WTC11 (cell line): ENCODE measurements around the gene CBX7. TPM values are rescaled to one million over a fixed set of nuclear protein-coding genes. Genes with fewer than 3 reads are reported as not detected.
"Not testable (repeated sequence)": the region's sequence is repeated elsewhere in the genome, so short reads cannot be mapped to it uniquely, and the experiment has no call there.

Experiments
- ATAC-seq: fragments of 200-7000 bp; cut with Tn5 transposase; 2 replicates; pipeline ENCODE4 v1.10.0; 2021; ENCODE audit warnings: mild to moderate bottlenecking, moderate library complexity
- CTCF ChIA-PET: fragments of 300-600 bp; sonication (Branson Sonifier 250); formaldehyde crosslinking; loops from one replicate; lab custom pipeline; 2021; ENCODE audit warnings: antibody characterized with exemption; lab: Charles Lee
- POLR2A ChIA-PET: fragments of 350-600 bp; sonication (Branson Sonifier 250); formaldehyde crosslinking; loops from one replicate; lab custom pipeline; 2021; ENCODE audit warnings: antibody characterized with exemption; lab: Charles Lee
- DNase-seq: peaks from one replicate; pipeline ENCODE4 v3.0.0; 2021; ENCODE audit warnings: low spot score
- H3K27ac Mint-ChIP-seq: 2 replicates; pipeline ENCODE4 v1.8.0; 2021; ENCODE audit warnings: mixed read lengths
- H3K27me3 Mint-ChIP-seq: 2 replicates; pipeline ENCODE4 v1.8.0; 2021; ENCODE audit warnings: low read depth, mild to moderate bottlenecking, moderate library complexity, mixed read lengths
- H3K36me3 Mint-ChIP-seq: 2 replicates; pipeline ENCODE4 v1.8.0; 2021; ENCODE audit warnings: mixed read lengths
- H3K4me1 Mint-ChIP-seq: 2 replicates; pipeline ENCODE4 v1.8.0; 2022; ENCODE audit warnings: mixed read lengths
- H3K4me3 Mint-ChIP-seq: 2 replicates; pipeline ENCODE4 v1.8.0; 2021; ENCODE audit warnings: mild to moderate bottlenecking, moderate library complexity, mixed read lengths
- H3K9me3 Mint-ChIP-seq: 2 replicates; pipeline ENCODE4 v1.8.0; 2021; ENCODE audit warnings: mixed read lengths
- CBFB ChIP-seq: sonication (generic); formaldehyde crosslinking; IDR thresholded peaks from 2 replicates; pipeline ENCODE4 v1.8.1; 2022; ENCODE audit warnings: mild to moderate bottlenecking, low read depth, missing genetic modification reagents
- CREB1 ChIP-seq: sonication (generic); formaldehyde crosslinking; IDR thresholded peaks from 2 replicates; pipeline ENCODE4 v1.8.0; 2023; ENCODE audit warnings: mild to moderate bottlenecking, missing genetic modification reagents
- ETV6 ChIP-seq: sonication (generic); formaldehyde crosslinking; IDR thresholded peaks from 2 replicates; pipeline ENCODE4 v1.8.1; 2022; ENCODE audit warnings: mild to moderate bottlenecking, missing genetic modification reagents
- FOXP1 ChIP-seq: sonication (generic); formaldehyde crosslinking; IDR thresholded peaks from 2 replicates; pipeline ENCODE4 v1.8.0; 2022; ENCODE audit warnings: missing genetic modification reagents, mild to moderate bottlenecking, moderate library complexity, borderline replicate concordance
- GTF2I ChIP-seq: fragments of 250-450 bp; sonication (Bioruptor Pico); conservative IDR thresholded peaks from 2 replicates; pipeline ENCODE4 v1.4.0; 2021; ENCODE audit warnings: mild to moderate bottlenecking
- NFE2L1 ChIP-seq: sonication (generic); formaldehyde crosslinking; IDR thresholded peaks from 2 replicates; pipeline ENCODE4 v1.8.1; 2023; ENCODE audit warnings: missing genetic modification reagents
- OVOL2 ChIP-seq: fragments of 250-450 bp; sonication (Bioruptor Pico); IDR thresholded peaks from 2 replicates; pipeline ENCODE4 v1.9.0; 2021; ENCODE audit warnings: mild to moderate bottlenecking, borderline replicate concordance
- SMAD3 ChIP-seq: sonication (generic); formaldehyde crosslinking; IDR thresholded peaks from 2 replicates; pipeline ENCODE4 v1.8.0; 2022; ENCODE audit warnings: missing genetic modification reagents, mild to moderate bottlenecking, borderline replicate concordance
- SMAD4 ChIP-seq: sonication (generic); formaldehyde crosslinking; IDR thresholded peaks from 2 replicates; pipeline ENCODE4 v1.8.0; 2022; ENCODE audit warnings: mild to moderate bottlenecking, missing genetic modification reagents
- SOX15 ChIP-seq: fragments of 250-450 bp; sonication (Bioruptor Pico); IDR thresholded peaks from 2 replicates; pipeline ENCODE4 v1.9.0; 2021; ENCODE audit warnings: mild to moderate bottlenecking
- SP1 ChIP-seq: sonication (generic); formaldehyde crosslinking; conservative IDR thresholded peaks from 2 replicates; pipeline ENCODE4 v1.8.1; 2022; ENCODE audit warnings: missing genetic modification reagents
- ZNF138 ChIP-seq: sonication (generic); formaldehyde crosslinking; conservative IDR thresholded peaks from 2 replicates; pipeline ENCODE4 v1.8.1; 2022; ENCODE audit warnings: mild to moderate bottlenecking, moderate library complexity, missing genetic modification reagents
- ZNF263 ChIP-seq: sonication (generic); formaldehyde crosslinking; IDR thresholded peaks from 2 replicates; pipeline ENCODE4 v1.8.1; 2022; ENCODE audit warnings: low read depth, mild to moderate bottlenecking, moderate library complexity, missing genetic modification reagents
- total RNA-seq: library from RNA; stranded (reverse); gene quantifications from 3 replicates; pipeline ENCODE4 v1.2.3, GENCODE V29; 2021
- TF ChIP-seq, protein P1 (sequence below): sonication (generic); formaldehyde crosslinking; IDR thresholded peaks from 2 replicates; pipeline ENCODE4 v1.8.0; 2022; ENCODE audit warnings: mild to moderate bottlenecking, missing genetic modification reagents
- TF ChIP-seq, protein P2 (sequence below): sonication (generic); formaldehyde crosslinking; IDR thresholded peaks from 2 replicates; pipeline ENCODE4 v1.8.1; 2022; ENCODE audit warnings: mild to moderate bottlenecking, missing genetic modification reagents, moderate library complexity, borderline replicate concordance
- TF ChIP-seq, protein P3 (sequence below): sonication (generic); formaldehyde crosslinking; IDR thresholded peaks from 2 replicates; pipeline ENCODE4 v1.8.0; 2023; ENCODE audit warnings: mild to moderate bottlenecking, missing genetic modification reagents
- TF ChIP-seq, protein P4 (sequence below): fragments of 200-600 bp; IDR thresholded peaks from 2 replicates; pipeline ENCODE4 v1.8.0; 2022; ENCODE audit warnings: antibody characterized with exemption
- TF ChIP-seq, protein P5 (sequence below): sonication (generic); formaldehyde crosslinking; IDR thresholded peaks from 2 replicates; pipeline ENCODE4 v1.8.1; 2023; ENCODE audit warnings: mild to moderate bottlenecking, missing genetic modification reagents

The CBX7 gene
- total RNA-seq, 1 experiment from 2014 or later, result 10.6 TPM

DNA sequence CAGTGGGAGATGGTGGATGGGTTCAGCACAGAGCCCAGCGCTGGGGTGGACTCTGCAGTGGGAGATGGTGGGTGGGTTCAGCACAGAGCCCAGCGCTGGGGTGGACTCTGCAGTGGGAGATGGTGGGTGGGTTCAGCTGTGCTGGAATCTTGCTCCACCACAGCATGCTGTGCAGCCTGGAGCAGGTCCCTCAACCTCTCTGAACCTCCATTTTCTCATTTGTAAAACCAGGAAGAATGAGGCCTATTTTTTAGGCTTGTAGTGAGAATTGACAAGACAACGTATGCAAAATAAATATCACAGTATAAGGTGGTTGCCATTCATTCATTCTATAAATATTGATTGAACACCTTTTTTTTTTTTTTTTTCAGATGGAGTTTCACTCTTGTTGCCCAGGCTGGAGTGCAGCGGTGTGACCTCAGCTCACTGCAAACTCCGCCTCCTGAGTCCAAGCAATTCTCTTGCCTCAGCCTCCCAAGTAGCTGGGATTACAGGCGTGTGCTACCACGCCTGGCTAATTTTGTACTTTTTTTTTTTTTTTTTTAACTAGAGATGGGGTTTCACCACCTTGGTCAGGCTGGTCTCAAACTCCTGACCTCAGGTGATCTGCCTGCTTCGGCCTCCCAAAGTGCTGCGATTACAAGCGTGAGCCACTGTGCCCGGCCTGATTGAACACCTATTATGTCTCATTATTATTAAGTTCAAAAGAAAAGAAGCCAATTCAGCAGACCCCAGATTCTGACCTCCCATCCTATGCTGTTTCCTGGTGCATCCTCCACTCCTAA, 20.0 kb upstream of the CBX7 start:
- Mint-ChIP-seq H3K4me1 (peaks cover 74% of the 10 kb centered on the region), H3K27ac (peak overlapping the region; percentile 100)
- ChIA-PET CTCF (interaction anchor here (0.6 to 4.4 kb wide), 9 partner anchors 38 to 404 kb away, joined by 3 to 66 read pairs (median 4); no protein-coding TSS in a partner anchor), POLR2A (interaction anchor here (1.3 to 6.2 kb wide), 3 partner anchors 41 to 138 kb away, joined by 6 to 45 read pairs (median 14); no protein-coding TSS in a partner anchor)
- ATAC-seq, H3K36me3 Mint-ChIP-seq, H3K9me3 Mint-ChIP-seq, H3K4me3 Mint-ChIP-seq, DNase-seq, H3K27me3 Mint-ChIP-seq: not testable (repeated sequence)
- TF ChIP-seq, protein P1, sequence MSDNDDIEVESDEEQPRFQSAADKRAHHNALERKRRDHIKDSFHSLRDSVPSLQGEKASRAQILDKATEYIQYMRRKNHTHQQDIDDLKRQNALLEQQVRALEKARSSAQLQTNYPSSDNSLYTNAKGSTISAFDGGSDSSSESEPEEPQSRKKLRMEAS, result 0 out of 2 replicates have a peak, but pooled peaks have one; percentile 38

DNA sequence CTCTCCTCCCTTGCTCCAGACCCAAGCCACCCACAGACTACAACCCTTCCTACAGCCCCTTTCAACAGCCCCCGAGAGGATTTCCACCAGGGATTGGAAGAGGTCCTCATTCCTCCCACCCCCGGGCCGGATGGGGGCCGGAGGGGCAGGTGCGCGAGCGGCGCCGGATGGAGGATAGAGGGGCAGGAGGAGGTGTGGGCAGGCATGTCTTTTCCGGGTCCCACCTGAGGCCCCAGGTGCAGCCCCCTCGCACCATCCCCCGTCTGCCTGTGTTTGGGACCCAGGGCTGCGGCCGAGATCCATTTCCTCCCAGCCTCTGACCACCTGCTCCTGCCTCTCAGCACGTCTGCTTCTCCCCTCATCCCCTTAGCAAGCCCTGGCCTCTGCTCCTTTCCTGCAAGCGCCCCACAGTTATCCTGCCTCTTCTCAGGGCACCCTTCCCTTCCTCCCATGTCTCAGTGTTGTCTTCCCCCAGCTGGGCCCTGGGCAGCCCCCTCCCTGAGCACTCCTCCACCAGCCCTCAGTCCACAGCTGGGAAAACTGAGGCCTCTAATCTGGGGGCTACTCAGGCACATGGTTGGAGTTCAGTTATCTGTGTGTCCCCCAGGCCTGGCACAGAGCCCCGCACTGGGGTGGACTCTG, 19.3 kb upstream of the CBX7 start:
- ATAC-seq (no peak), DNase-seq (peak; percentile 57)
- peak overlapping the region; percentile 96 for H3K27ac Mint-ChIP-seq
- CTCF ChIA-PET, result interaction anchor here (0.6 to 4.4 kb wide), 38 partner anchors 8 to 357 kb away, joined by 3 to 66 read pairs (median 4); partner anchors contain the start of genes CBX7, PDGFB and RPL3
- H3K4me1 Mint-ChIP-seq, result peaks cover 68% of the 10 kb centered on the region
- H3K4me3 Mint-ChIP-seq, result no peak overlapping the region
- POLR2A ChIA-PET, result interaction anchor here (0.9 to 6.2 kb wide), 8 partner anchors 12 to 148 kb away, joined by 3 to 45 read pairs (median 6); partner anchors contain the start of gene RPL3
- no peaks in the 10 kb centered on the region for H3K27me3 Mint-ChIP-seq
- TF ChIP-seq GTF2I (CRISPR knock-in tag) (no peak), ZNF138 (CRISPR knock-in tag) (0 out of 2 replicates have a peak, but pooled peaks have one; percentile 24), ZNF263 (0 out of 2 replicates have a peak, but pooled peaks have one; percentile 23), SOX15 (no peak), CREB1 (CRISPR knock-in tag) (no peak), SMAD3 (CRISPR knock-in tag) (no peak), OVOL2 (CRISPR knock-in tag) (no peak)
- TF ChIP-seq, protein P2, sequence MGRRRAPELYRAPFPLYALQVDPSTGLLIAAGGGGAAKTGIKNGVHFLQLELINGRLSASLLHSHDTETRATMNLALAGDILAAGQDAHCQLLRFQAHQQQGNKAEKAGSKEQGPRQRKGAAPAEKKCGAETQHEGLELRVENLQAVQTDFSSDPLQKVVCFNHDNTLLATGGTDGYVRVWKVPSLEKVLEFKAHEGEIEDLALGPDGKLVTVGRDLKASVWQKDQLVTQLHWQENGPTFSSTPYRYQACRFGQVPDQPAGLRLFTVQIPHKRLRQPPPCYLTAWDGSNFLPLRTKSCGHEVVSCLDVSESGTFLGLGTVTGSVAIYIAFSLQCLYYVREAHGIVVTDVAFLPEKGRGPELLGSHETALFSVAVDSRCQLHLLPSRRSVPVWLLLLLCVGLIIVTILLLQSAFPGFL, result no peak
- TF ChIP-seq, protein P3, sequence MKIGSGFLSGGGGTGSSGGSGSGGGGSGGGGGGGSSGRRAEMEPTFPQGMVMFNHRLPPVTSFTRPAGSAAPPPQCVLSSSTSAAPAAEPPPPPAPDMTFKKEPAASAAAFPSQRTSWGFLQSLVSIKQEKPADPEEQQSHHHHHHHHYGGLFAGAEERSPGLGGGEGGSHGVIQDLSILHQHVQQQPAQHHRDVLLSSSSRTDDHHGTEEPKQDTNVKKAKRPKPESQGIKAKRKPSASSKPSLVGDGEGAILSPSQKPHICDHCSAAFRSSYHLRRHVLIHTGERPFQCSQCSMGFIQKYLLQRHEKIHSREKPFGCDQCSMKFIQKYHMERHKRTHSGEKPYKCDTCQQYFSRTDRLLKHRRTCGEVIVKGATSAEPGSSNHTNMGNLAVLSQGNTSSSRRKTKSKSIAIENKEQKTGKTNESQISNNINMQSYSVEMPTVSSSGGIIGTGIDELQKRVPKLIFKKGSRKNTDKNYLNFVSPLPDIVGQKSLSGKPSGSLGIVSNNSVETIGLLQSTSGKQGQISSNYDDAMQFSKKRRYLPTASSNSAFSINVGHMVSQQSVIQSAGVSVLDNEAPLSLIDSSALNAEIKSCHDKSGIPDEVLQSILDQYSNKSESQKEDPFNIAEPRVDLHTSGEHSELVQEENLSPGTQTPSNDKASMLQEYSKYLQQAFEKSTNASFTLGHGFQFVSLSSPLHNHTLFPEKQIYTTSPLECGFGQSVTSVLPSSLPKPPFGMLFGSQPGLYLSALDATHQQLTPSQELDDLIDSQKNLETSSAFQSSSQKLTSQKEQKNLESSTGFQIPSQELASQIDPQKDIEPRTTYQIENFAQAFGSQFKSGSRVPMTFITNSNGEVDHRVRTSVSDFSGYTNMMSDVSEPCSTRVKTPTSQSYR, result 0 out of 2 replicates have a peak, but pooled peaks have one; percentile 62
- H3K9me3 Mint-ChIP-seq, result no peaks in the 10 kb centered on the region
- H3K36me3 Mint-ChIP-seq, result no peaks in the 10 kb centered on the region

DNA sequence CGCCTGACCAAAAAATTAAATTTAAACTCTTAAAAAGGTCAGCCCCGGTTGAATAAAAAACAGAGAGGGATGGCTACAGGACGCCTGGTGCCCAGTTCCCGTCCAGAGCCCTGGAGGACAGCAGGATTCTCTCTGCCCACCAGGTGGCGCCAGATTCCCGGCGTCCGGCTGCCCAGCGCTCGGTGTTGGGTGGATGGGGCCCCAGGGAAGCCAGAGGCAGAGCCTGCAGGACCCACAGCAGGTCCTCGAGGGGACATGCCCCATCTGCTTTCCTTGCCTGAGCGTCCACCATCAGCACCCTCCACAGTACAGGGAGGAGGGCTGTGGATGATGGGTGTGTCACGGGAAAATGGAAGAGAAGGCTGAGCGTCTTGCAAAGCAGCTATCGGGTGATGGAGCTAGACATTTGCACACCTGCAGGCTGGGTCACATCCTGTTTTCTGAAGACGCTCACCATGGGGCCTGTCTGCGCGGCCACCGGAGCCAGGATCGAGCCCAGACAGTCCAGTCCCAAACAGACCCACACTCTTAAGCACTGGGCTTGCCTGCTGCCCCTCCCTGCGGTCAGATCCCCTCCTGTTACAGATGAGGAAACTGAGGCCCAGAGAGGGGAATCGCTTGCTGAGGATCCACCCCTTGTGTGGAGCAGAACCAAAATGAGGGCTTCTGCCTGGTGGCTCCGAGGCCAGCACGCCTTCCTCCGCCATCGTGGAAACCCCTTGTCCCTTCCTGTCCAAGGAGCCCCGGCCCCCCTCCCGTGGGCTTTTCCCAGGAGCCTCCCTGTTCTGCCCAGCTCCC, 18.5 kb upstream of the CBX7 start:
- ChIA-PET POLR2A (interaction anchor here (0.9 to 6.2 kb wide), 9 partner anchors 13 to 148 kb away, joined by 3 to 45 read pairs (median 4); partner anchors contain the start of gene RPL3), CTCF (interaction anchor here (0.6 to 4.4 kb wide), 40 partner anchors 8 to 358 kb away, joined by 3 to 66 read pairs (median 4); partner anchors contain the start of genes CBX7, PDGFB and RPL3)
- ATAC-seq, result peak; percentile 43
- Mint-ChIP-seq H3K36me3 (no peaks in the 10 kb centered on the region), H3K4me1 (peaks cover 63% of the 10 kb centered on the region), H3K9me3 (peaks cover 3% of the 10 kb centered on the region; the same call in 1 of the 2 replicates), H3K27ac (peak overlapping the region; percentile 92), H3K27me3 (no peaks in the 10 kb centered on the region), H3K4me3 (no peak overlapping the region)
- peak; percentile 91 for DNase-seq
- 0 out of 2 replicates have a peak, but pooled peaks have one; percentile 27 for TF ChIP-seq SP1 (CRISPR knock-in tag)
- TF ChIP-seq NFE2L1 (CRISPR knock-in tag), result no peak
- TF ChIP-seq, protein P1, result peak; percentile 38; the same call in 1 of the 2 replicates
- no peak for TF ChIP-seq ETV6 (CRISPR knock-in tag)
- no peak for TF ChIP-seq CBFB (CRISPR knock-in tag)
- TF ChIP-seq, protein P4, sequence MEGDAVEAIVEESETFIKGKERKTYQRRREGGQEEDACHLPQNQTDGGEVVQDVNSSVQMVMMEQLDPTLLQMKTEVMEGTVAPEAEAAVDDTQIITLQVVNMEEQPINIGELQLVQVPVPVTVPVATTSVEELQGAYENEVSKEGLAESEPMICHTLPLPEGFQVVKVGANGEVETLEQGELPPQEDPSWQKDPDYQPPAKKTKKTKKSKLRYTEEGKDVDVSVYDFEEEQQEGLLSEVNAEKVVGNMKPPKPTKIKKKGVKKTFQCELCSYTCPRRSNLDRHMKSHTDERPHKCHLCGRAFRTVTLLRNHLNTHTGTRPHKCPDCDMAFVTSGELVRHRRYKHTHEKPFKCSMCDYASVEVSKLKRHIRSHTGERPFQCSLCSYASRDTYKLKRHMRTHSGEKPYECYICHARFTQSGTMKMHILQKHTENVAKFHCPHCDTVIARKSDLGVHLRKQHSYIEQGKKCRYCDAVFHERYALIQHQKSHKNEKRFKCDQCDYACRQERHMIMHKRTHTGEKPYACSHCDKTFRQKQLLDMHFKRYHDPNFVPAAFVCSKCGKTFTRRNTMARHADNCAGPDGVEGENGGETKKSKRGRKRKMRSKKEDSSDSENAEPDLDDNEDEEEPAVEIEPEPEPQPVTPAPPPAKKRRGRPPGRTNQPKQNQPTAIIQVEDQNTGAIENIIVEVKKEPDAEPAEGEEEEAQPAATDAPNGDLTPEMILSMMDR, result peak; percentile 97
- TF ChIP-seq FOXP1 (CRISPR knock-in tag), result peak; percentile 49; the same call in 1 of the 2 replicates
- TF ChIP-seq CREB1 (CRISPR knock-in tag), result no peak
- TF ChIP-seq SMAD4 (CRISPR knock-in tag), result peak; percentile 71; the same call in 1 of the 2 replicates
- TF ChIP-seq, protein P5, sequence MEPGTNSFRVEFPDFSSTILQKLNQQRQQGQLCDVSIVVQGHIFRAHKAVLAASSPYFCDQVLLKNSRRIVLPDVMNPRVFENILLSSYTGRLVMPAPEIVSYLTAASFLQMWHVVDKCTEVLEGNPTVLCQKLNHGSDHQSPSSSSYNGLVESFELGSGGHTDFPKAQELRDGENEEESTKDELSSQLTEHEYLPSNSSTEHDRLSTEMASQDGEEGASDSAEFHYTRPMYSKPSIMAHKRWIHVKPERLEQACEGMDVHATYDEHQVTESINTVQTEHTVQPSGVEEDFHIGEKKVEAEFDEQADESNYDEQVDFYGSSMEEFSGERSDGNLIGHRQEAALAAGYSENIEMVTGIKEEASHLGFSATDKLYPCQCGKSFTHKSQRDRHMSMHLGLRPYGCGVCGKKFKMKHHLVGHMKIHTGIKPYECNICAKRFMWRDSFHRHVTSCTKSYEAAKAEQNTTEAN (CRISPR knock-in tag), result peak; percentile 91; the same call in 1 of the 2 replicates
